ENCODE measurements around the gene WASF2.

- TF ChIP-seq TAF1 (IDR thresholded peaks at IDR 0.05; ENCODE audit: borderline replicate concordance, insufficient read depth, low read length) (no peak), POLR2AphosphoS5 (IDR thresholded peaks at IDR 0.05; ENCODE audit: low read depth, low read length) (no peak)
These were observed 4.6 kb downstream of the WASF2 start for GRCh38 chr1:27485363-27485762.

Data from PFSK-1 (cell line).